Panc1 (cell line): ENCODE data around the gene CERS5. TPM values are rescaled to one million over a fixed set of nuclear protein-coding genes. Genes with fewer than 3 reads are reported as not detected.
A peak's percentile ranks its signal among the peaks of the same experiment; 100 is the strongest.

Experiments used
- ATAC-seq: fragments of 200-7000 bp; cut with Tn5 transposase; 2 replicates; pipeline ENCODE4 v1.9.1; 2020; ENCODE audit warnings: mild to moderate bottlenecking, moderate library complexity
- BruUV-seq: library from RNA; stranded (reverse); fragments of 400-500 nt; replicated peaks from 2 replicates; lab custom pipeline; 2021; lab: Mats Ljungman, UMichigan
- CTCF ChIA-PET: fragments of 300-600 bp; sonication (Branson Sonifier 250); formaldehyde crosslinking; loops from one replicate; lab custom pipeline; 2022; ENCODE audit warnings: antibody characterized with exemption; lab: Charles Lee
- POLR2A ChIA-PET: fragments of 300-600 bp; sonication (Branson Sonifier 250); formaldehyde crosslinking; loops from one replicate; lab custom pipeline; 2022; ENCODE audit warnings: antibody characterized with exemption; lab: Charles Lee
- DNase-seq: peaks from one replicate; pipeline ENCODE4 v3.0.0-alpha.2; 2010; ENCODE audit warnings: low read depth, low spot score
- H3K27ac ChIP-seq: 2 replicates; pipeline ENCODE4 v1.5.1; 2011; ENCODE audit warnings: mild to moderate bottlenecking, low read length, inconsistent platforms
- H3K27me3 ChIP-seq: fragments of 200-500 bp; sonication (Bioruptor generic); 2 replicates; pipeline ENCODE4 v1.6.0; 2014; ENCODE audit warnings: low read length, inconsistent platforms; ENCODE audit not compliant: control insufficient read depth, insufficient read depth
- H3K36me3 ChIP-seq: fragments of 200-500 bp; sonication (Bioruptor generic); 2 replicates; pipeline ENCODE4 v1.5.1; 2014; ENCODE audit warnings: inconsistent platforms, mild to moderate bottlenecking, low read length, moderate library complexity; ENCODE audit not compliant: control insufficient read depth, insufficient read depth
- H3K4me1 ChIP-seq: 2 replicates; pipeline ENCODE4 v1.5.1; 2011; ENCODE audit warnings: inconsistent platforms, mild to moderate bottlenecking, low read length, moderate library complexity; ENCODE audit not compliant: control insufficient read depth, insufficient read depth
- H3K4me3 ChIP-seq, 2 experiments: 2 replicates each; pipeline ENCODE4 v1.5.1; 2011 to 2012; ENCODE audit warnings: low read depth in 2 of 2, low read length in 2 of 2, mild to moderate bottlenecking in 2 of 2, inconsistent platforms in 1 of 2, moderate library complexity in 1 of 2
- H3K9me3 ChIP-seq: fragments of 200-500 bp; sonication (Bioruptor generic); 2 replicates; pipeline ENCODE4 v1.5.1; 2014; ENCODE audit warnings: low read depth, mild to moderate bottlenecking, inconsistent platforms, low read length, moderate library complexity; ENCODE audit not compliant: control insufficient read depth, insufficient read depth
- POLR2AphosphoS5 ChIP-seq: IDR thresholded peaks from 2 replicates; pipeline ENCODE4 v1.6.1; 2012; ENCODE audit warnings: mild to moderate bottlenecking, low read depth, low read length, moderate library complexity
- SIN3A ChIP-seq: IDR thresholded peaks from 2 replicates; pipeline ENCODE4 v1.6.1; 2012; ENCODE audit warnings: low read depth, mild to moderate bottlenecking, low read length, moderate library complexity, borderline replicate concordance; ENCODE audit not compliant: insufficient read depth
- TCF7L2 ChIP-seq: IDR thresholded peaks from 2 replicates; pipeline ENCODE4 v1.6.1; 2011; ENCODE audit warnings: mild to moderate bottlenecking, low read depth, low read length, inconsistent platforms
- in situ Hi-C: cut with HindIII; loops from 2 replicates; pipeline ENCODE4 v1.10.0; 2016; ENCODE audit warnings: low sequenced_read_pairs, low pct_unique_long_range_greater_than_20kb
- intact Hi-C: fragments of 100-400 bp; cut with micrococcal nuclease; formaldehyde crosslinking; loops from one replicate; pipeline ENCODE4 v1.10.0; 2022; ENCODE audit not compliant: unreplicated experiment
- total RNA-seq: library from RNA; stranded (reverse); gene quantifications from one replicate; pipeline ENCODE4 v1.2.1, GENCODE V29; 2021; ENCODE audit not compliant: unreplicated experiment
- TF ChIP-seq, protein P1 (sequence below): fragments of 450-650 bp; IDR thresholded peaks from 2 replicates; pipeline ENCODE4 v1.5.1; 2017; ENCODE audit warnings: mild to moderate bottlenecking
- TF ChIP-seq, protein P2 (sequence below), 2 experiments: IDR thresholded peaks; 2 replicates each; pipeline ENCODE4 v1.6.1; 2011 to 2012; ENCODE audit warnings: low read depth in 2 of 2, control low read depth in 1 of 2, low read length in 1 of 2, mild to moderate bottlenecking in 1 of 2, moderate library complexity in 1 of 2; ENCODE audit not compliant: insufficient read depth in 1 of 2

The CERS5 gene
- total RNA-seq, 1 experiment from 2014 or later, result 50.5 TPM

DNA sequence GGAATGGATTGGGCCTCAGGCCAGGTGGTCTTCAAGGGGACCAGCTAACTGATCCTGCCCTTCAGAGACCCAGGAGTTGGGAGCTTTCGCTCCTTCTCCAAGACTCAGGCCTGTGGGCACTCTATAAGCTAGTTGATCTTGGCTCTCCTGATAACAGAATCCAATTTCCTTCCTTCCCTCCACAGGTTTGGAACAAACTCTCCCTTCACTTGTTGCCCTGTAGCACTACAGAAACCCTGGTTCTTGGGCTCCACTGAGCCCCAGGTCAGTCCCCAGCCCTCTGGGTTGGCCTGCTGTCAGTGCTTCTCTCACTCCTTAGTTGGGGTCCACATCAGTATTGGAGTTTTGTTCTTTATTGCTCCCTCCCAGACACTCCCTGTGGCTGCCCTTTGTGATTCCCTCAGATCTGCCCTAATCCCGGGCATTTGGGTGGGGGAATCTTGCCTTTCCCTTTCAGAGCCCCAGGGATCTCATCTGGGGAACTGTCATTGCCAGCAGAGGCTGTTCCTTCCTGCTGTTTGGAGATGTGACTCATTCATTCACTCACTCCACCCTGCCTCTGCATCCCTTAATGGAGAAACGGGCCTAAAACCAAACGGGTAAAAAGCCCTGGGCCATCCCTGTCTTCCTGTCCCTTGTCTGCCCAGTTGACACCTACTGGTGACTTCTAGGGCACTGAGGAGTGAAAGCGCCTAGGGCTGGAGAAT, 67.7 kb downstream of the CERS5 start:
- no peak for DNase-seq
- Histone ChIP-seq H3K27ac (no peak overlapping the region), H3K4me1 (peaks cover 7% of the 10 kb centered on the region; the same call in 1 of the 2 replicates), H3K27me3 (no peaks in the 10 kb centered on the region), H3K4me3 (no peak overlapping the region), H3K36me3 (peaks cover 3% of the 10 kb centered on the region; the same call in 1 of the 2 replicates), H3K9me3 (no peaks in the 10 kb centered on the region)
- in situ Hi-C loops, result no loop called here
- CTCF ChIA-PET, result no interaction called here
- no peak for TF ChIP-seq TCF7L2
- TF ChIP-seq, protein P1, sequence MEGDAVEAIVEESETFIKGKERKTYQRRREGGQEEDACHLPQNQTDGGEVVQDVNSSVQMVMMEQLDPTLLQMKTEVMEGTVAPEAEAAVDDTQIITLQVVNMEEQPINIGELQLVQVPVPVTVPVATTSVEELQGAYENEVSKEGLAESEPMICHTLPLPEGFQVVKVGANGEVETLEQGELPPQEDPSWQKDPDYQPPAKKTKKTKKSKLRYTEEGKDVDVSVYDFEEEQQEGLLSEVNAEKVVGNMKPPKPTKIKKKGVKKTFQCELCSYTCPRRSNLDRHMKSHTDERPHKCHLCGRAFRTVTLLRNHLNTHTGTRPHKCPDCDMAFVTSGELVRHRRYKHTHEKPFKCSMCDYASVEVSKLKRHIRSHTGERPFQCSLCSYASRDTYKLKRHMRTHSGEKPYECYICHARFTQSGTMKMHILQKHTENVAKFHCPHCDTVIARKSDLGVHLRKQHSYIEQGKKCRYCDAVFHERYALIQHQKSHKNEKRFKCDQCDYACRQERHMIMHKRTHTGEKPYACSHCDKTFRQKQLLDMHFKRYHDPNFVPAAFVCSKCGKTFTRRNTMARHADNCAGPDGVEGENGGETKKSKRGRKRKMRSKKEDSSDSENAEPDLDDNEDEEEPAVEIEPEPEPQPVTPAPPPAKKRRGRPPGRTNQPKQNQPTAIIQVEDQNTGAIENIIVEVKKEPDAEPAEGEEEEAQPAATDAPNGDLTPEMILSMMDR, result no peak
- TF ChIP-seq, protein P2, sequence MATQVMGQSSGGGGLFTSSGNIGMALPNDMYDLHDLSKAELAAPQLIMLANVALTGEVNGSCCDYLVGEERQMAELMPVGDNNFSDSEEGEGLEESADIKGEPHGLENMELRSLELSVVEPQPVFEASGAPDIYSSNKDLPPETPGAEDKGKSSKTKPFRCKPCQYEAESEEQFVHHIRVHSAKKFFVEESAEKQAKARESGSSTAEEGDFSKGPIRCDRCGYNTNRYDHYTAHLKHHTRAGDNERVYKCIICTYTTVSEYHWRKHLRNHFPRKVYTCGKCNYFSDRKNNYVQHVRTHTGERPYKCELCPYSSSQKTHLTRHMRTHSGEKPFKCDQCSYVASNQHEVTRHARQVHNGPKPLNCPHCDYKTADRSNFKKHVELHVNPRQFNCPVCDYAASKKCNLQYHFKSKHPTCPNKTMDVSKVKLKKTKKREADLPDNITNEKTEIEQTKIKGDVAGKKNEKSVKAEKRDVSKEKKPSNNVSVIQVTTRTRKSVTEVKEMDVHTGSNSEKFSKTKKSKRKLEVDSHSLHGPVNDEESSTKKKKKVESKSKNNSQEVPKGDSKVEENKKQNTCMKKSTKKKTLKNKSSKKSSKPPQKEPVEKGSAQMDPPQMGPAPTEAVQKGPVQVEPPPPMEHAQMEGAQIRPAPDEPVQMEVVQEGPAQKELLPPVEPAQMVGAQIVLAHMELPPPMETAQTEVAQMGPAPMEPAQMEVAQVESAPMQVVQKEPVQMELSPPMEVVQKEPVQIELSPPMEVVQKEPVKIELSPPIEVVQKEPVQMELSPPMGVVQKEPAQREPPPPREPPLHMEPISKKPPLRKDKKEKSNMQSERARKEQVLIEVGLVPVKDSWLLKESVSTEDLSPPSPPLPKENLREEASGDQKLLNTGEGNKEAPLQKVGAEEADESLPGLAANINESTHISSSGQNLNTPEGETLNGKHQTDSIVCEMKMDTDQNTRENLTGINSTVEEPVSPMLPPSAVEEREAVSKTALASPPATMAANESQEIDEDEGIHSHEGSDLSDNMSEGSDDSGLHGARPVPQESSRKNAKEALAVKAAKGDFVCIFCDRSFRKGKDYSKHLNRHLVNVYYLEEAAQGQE (IDR thresholded peaks at IDR 0.05; ENCODE audit: insufficient read depth in 1 of 2, low read depth in 2 of 2, low read length in 1 of 2), result no peak
- TF ChIP-seq SIN3A, result no peak
- no peak for TF ChIP-seq POLR2AphosphoS5
- ATAC-seq, result no peak
- intact Hi-C loops, result no loop called here
- TSS peak; percentile 13 for BruUV-seq
- POLR2A ChIA-PET, result no interaction called here

- intact Hi-C loops (no loop called here), in situ Hi-C loops (no loop called here)
- peaks cover 3% of the 10 kb centered on the region; the same call in 1 of the 2 replicates for H3K36me3 ChIP-seq
- BruUV-seq, result no TSS peak
- ChIA-PET POLR2A (no interaction called here), CTCF (no interaction called here)
- no peaks in the 10 kb centered on the region for H3K9me3 ChIP-seq
- H3K27ac ChIP-seq, result no peak overlapping the region
- H3K4me1 ChIP-seq, result peaks cover 7% of the 10 kb centered on the region; the same call in 1 of the 2 replicates
- no peaks in the 10 kb centered on the region for H3K27me3 ChIP-seq
- no peak for DNase-seq
- TF ChIP-seq, protein P1, result no peak
- TF ChIP-seq, protein P2 (IDR thresholded peaks at IDR 0.05; ENCODE audit: insufficient read depth in 1 of 2, low read depth in 2 of 2, low read length in 1 of 2), result no peak
- TF ChIP-seq POLR2AphosphoS5 (no peak), SIN3A (no peak), TCF7L2 (no peak)
- no peak for ATAC-seq
- H3K4me3 ChIP-seq, result no peak overlapping the region
These were observed 69.2 kb downstream of the CERS5 start for GRCh38 chr12:50097952-50098351.
